Smooth muscle cell (in vitro differentiated cells): Measurements from ENCODE around the gene EML2. TPM values are rescaled to one million over a fixed set of nuclear protein-coding genes. Genes with fewer than 3 reads are reported as not detected.

Source experiments
- DNase-seq: peaks from one replicate; lab custom pipeline; 2025; ENCODE audit not compliant: unreplicated experiment; lab: John Stamatoyannopoulos, UW
- H2AFZ ChIP-seq: fragments of 200-600 bp; sonication (generic); 2 replicates; pipeline ENCODE4 v1.6.0; 2016; ENCODE audit warnings: antibody characterized with exemption, low read depth, mild to moderate bottlenecking
- H3F3A ChIP-seq: fragments of 200-600 bp; sonication (generic); 2 replicates; pipeline ENCODE4 v1.6.0; 2017; ENCODE audit warnings: antibody characterized with exemption, low read depth
- H3K27ac ChIP-seq: fragments of 200-600 bp; sonication (generic); 2 replicates; pipeline ENCODE4 v1.5.1; 2016; ENCODE audit warnings: low read depth, mild to moderate bottlenecking
- H3K27me3 ChIP-seq: fragments of 200-600 bp; sonication (generic); 2 replicates; pipeline ENCODE4 v1.6.1; 2016; ENCODE audit warnings: low read depth, mild to moderate bottlenecking
- H3K36me3 ChIP-seq: fragments of 200-600 bp; sonication (generic); 2 replicates; pipeline ENCODE4 v1.5.1; 2016; ENCODE audit warnings: low read depth
- H3K4me1 ChIP-seq: fragments of 200-600 bp; sonication (generic); 2 replicates; pipeline ENCODE4 v1.5.1; 2016; ENCODE audit warnings: low read depth
- H3K4me2 ChIP-seq: fragments of 200-600 bp; sonication (generic); 2 replicates; pipeline ENCODE4 v1.6.0; 2016; ENCODE audit warnings: mild to moderate bottlenecking
- H3K4me3 ChIP-seq: fragments of 200-600 bp; sonication (generic); 2 replicates; pipeline ENCODE4 v1.5.1; 2016; ENCODE audit warnings: mild to moderate bottlenecking
- H3K79me2 ChIP-seq: fragments of 200-600 bp; sonication (generic); 2 replicates; pipeline ENCODE4 v1.6.0; 2016; ENCODE audit warnings: low read depth, mild to moderate bottlenecking
- H3K9ac ChIP-seq: fragments of 200-600 bp; sonication (generic); 2 replicates; pipeline ENCODE4 v1.6.0; 2016; ENCODE audit warnings: low read depth
- H3K9me3 ChIP-seq: fragments of 200-600 bp; sonication (generic); replicated peaks from 2 replicates; pipeline ENCODE4 v1.5.1; 2016; ENCODE audit warnings: low read depth
- H4K20me1 ChIP-seq: fragments of 200-600 bp; sonication (generic); 2 replicates; pipeline ENCODE4 v1.6.0; 2016; ENCODE audit warnings: low read depth
- CTCF ChIP-seq: fragments of 200-600 bp; sonication (generic); IDR thresholded peaks from 2 replicates; pipeline ENCODE4 v1.5.1; 2017; ENCODE audit warnings: borderline replicate concordance, mild to moderate bottlenecking, antibody characterized with exemption; ENCODE audit not compliant: insufficient read depth, poor library complexity, severe bottlenecking
- WGBS: methylation state at CpG from one replicate; pipeline ENCODE4 v1.1.7; 2016; ENCODE audit warnings: low lambda C conversion rate; 5-methylcytosine and 5-hydroxymethylcytosine counted together
- polyA plus RNA-seq: library from polyadenylated mRNA; unstranded; fragments of >200 nt; fragmentation: Nextera tagmentation; extraction: Ambion mirVana; gene quantifications from 2 replicates; pipeline ENCODE4 v1.2.1, GENCODE V29; 2016
- total RNA-seq: library from RNA; depleted of rRNA; stranded (reverse); fragments of >200 nt; gene quantifications from 2 replicates; pipeline ENCODE4 v1.2.3, GENCODE V29; 2014

EML2 gene
- total and polyA plus RNA-seq, 2 experiments from 2014 or later: 7.7 to 19.0 TPM

- TF ChIP-seq CTCF: no peak
- H3K4me3 ChIP-seq: no peak overlapping the region
- no peak overlapping the region for H3K9ac ChIP-seq
- no peaks in the 10 kb centered on the region for H4K20me1 ChIP-seq
- no peaks in the 10 kb centered on the region for H3K4me1 ChIP-seq
- H2AFZ ChIP-seq: no peak overlapping the region
- no peaks in the 10 kb centered on the region for H3K27me3 ChIP-seq
- no peaks in the 10 kb centered on the region for H3K79me2 ChIP-seq
- H3K36me3 ChIP-seq: no peaks in the 10 kb centered on the region
- H3K4me2 ChIP-seq: no peak overlapping the region
- no peaks in the 10 kb centered on the region for H3F3A ChIP-seq
- WGBS: 91% methylated on average over 1 of the region's 1 CpG
- H3K27ac ChIP-seq: no peak overlapping the region
- DNase-seq: no peak
- no peaks in the 10 kb centered on the region for H3K9me3 ChIP-seq
Measured at GRCh38 chr19:45623984-45624383, 15.2 kb downstream of the EML2 start.

- Histone ChIP-seq H3K9me3 (no peaks in the 10 kb centered on the region), H3K4me2 (no peak overlapping the region), H3K27me3 (no peaks in the 10 kb centered on the region)
Measured at GRCh38 chr19:45621976-45622503, 17.2 kb downstream of the EML2 start.

GRCh38 chr19:45621389-45621788 is 17.8 kb downstream of the EML2 start:
- Histone ChIP-seq H3K9ac (no peak overlapping the region), H3K36me3 (no peaks in the 10 kb centered on the region), H4K20me1 (no peaks in the 10 kb centered on the region), H3K4me1 (no peaks in the 10 kb centered on the region), H3K79me2 (no peaks in the 10 kb centered on the region), H3K4me3 (no peak overlapping the region), H2AFZ (no peak overlapping the region), H3F3A (no peaks in the 10 kb centered on the region), H3K27ac (no peak overlapping the region), H3K9me3 (no peaks in the 10 kb centered on the region), H3K4me2 (no peak overlapping the region), H3K27me3 (no peaks in the 10 kb centered on the region)
- no peak for DNase-seq
- WGBS: 97% methylated on average over 14 of the region's 17 CpGs
- no peak for TF ChIP-seq CTCF

More at GRCh38 chr19:45621976-45622503, 17.2 kb downstream of the EML2 start:
- Histone ChIP-seq H3K79me2 (no peaks in the 10 kb centered on the region), H3K27ac (no peak overlapping the region), H3K4me1 (no peaks in the 10 kb centered on the region), H4K20me1 (no peaks in the 10 kb centered on the region), H3K4me3 (no peak overlapping the region), H3F3A (no peaks in the 10 kb centered on the region), H3K36me3 (no peaks in the 10 kb centered on the region), H2AFZ (no peak overlapping the region), H3K9ac (no peak overlapping the region)
- DNase-seq: no peak
- TF ChIP-seq CTCF: no peak
- WGBS: 96% methylated on average over 6 of the region's 6 CpGs

GRCh38 chr19:45616704-45617017 is 22.5 kb downstream of the EML2 start:
- TF ChIP-seq CTCF: no peak
- Histone ChIP-seq H3K4me2 (no peak overlapping the region), H3K9me3 (no peaks in the 10 kb centered on the region), H3K9ac (no peak overlapping the region), H2AFZ (no peak overlapping the region), H3K27me3 (no peaks in the 10 kb centered on the region), H3K36me3 (no peaks in the 10 kb centered on the region), H3F3A (peaks cover 2% of the 10 kb centered on the region), H3K27ac (no peak overlapping the region), H4K20me1 (no peaks in the 10 kb centered on the region), H3K79me2 (no peaks in the 10 kb centered on the region), H3K4me3 (no peak overlapping the region), H3K4me1 (no peaks in the 10 kb centered on the region)
- no peak for DNase-seq
- 82% methylated on average over 10 of the region's 10 CpGs for WGBS
